Tibial nerve (tissue), 4 donors: ENCODE measurements around the gene CRYGS.

ENCODE experiments used
- EP300 ChIP-seq, 2 donors: sonication (generic); formaldehyde crosslinking; IDR thresholded peaks; one replicate each; pipeline ENCODE4 v1.6.1; 2017; ENCODE audit warnings: antibody characterized with exemption in 2 of 2, mild to moderate bottlenecking in 1 of 2
- POLR2A ChIP-seq, 2 donors: fragments of 450-650 bp; IDR thresholded peaks; one replicate each; pipeline ENCODE4 v1.6.1; 2017; ENCODE audit warnings: antibody characterized with exemption in 2 of 2, mild to moderate bottlenecking in 2 of 2, moderate library complexity in 2 of 2
- TF ChIP-seq, protein P1 (sequence below), 5 experiments: fragments of 200-600 bp in 3 of 5; fragments of 450-650 bp in 2 of 5; sonication (generic) in 3 of 5; IDR thresholded peaks; one replicate each; pipeline ENCODE4 v1.5.1; 2016 to 2019; ENCODE audit warnings: antibody characterized with exemption in 5 of 5, mild to moderate bottlenecking in 3 of 5, moderate library complexity in 2 of 5

DNA sequence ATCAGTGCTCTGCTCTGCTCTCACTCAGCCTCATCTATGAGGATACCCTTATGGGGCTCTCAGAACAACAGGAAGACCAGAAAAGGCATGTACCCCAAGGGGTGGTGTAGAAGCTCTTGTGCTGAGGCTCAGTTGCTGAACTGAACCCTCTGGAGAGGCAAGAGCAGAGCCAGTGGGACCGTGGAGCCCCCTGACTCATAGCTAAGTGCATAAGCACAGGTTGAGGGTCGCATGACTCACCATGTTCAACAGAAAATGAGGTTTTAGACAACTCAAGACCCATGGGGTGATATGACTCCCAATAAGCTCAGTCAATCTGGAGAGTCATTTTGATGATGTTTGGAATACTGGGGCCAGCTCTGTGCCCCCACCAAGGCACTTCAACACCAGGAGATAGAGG is 37.3 kb downstream of the CRYGS start:
- TF ChIP-seq POLR2A (IDR thresholded peaks at IDR 0.05), result no peak
- TF ChIP-seq, protein P1, sequence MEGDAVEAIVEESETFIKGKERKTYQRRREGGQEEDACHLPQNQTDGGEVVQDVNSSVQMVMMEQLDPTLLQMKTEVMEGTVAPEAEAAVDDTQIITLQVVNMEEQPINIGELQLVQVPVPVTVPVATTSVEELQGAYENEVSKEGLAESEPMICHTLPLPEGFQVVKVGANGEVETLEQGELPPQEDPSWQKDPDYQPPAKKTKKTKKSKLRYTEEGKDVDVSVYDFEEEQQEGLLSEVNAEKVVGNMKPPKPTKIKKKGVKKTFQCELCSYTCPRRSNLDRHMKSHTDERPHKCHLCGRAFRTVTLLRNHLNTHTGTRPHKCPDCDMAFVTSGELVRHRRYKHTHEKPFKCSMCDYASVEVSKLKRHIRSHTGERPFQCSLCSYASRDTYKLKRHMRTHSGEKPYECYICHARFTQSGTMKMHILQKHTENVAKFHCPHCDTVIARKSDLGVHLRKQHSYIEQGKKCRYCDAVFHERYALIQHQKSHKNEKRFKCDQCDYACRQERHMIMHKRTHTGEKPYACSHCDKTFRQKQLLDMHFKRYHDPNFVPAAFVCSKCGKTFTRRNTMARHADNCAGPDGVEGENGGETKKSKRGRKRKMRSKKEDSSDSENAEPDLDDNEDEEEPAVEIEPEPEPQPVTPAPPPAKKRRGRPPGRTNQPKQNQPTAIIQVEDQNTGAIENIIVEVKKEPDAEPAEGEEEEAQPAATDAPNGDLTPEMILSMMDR (IDR thresholded peaks at IDR 0.05), result no peak
- no peak for TF ChIP-seq EP300 (IDR thresholded peaks at IDR 0.05)
